ENCODE data around the gene COX4I1. TPM values are rescaled to one million over a fixed set of nuclear protein-coding genes. Genes with fewer than 3 reads are reported as not detected.

Gene COX4I1
- total RNA-seq, 2 experiments from 2014 or later, result 563 to 568 TPM

DNA sequence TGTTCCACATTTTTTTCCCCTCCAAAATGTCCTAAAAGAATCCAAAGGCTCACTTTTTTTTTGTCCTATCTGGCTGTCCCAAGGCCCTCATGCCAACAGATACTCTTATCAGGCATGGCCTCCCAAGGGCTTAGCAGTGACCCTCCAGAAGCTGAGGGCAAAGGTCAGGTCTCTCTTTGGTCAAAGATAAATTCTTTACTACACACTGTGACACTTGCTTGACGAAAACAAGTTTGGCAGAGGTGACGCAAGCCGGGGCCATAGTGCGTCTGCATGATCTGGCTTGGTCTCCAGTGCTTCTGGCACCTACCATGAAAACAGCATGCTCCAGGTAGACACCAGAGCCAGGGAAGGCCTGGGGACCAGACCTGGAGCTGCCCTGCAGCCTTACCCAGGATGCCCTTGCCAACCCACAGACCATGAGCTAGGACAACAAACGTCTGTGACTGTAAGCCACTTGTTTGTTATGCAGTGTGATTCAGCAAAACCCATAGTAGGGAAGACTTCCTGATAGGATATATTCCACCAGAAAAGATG, 50.9 kb downstream of the COX4I1 start:
- Mint-ChIP-seq H3K36me3 (ENCODE audit: low read depth) (no peaks in the 10 kb centered on the region), H3K9me3 (peaks cover 2% of the 10 kb centered on the region), H3K27ac (no peak overlapping the region), H3K4me3 (no peak overlapping the region), H3K27me3 (ENCODE audit: low read depth) (peaks cover 7% of the 10 kb centered on the region), H3K4me1 (ENCODE audit: low read depth) (peaks cover 2% of the 10 kb centered on the region)
- CTCF ChIA-PET, result interaction anchor here (1.1 kb wide), 1 partner anchor 29 kb away, joined by 3 read pairs; no protein-coding TSS in a partner anchor
- DNase-seq, result no peak
- intact Hi-C loops (cut with micrococcal nuclease), result no loop called here

DNA sequence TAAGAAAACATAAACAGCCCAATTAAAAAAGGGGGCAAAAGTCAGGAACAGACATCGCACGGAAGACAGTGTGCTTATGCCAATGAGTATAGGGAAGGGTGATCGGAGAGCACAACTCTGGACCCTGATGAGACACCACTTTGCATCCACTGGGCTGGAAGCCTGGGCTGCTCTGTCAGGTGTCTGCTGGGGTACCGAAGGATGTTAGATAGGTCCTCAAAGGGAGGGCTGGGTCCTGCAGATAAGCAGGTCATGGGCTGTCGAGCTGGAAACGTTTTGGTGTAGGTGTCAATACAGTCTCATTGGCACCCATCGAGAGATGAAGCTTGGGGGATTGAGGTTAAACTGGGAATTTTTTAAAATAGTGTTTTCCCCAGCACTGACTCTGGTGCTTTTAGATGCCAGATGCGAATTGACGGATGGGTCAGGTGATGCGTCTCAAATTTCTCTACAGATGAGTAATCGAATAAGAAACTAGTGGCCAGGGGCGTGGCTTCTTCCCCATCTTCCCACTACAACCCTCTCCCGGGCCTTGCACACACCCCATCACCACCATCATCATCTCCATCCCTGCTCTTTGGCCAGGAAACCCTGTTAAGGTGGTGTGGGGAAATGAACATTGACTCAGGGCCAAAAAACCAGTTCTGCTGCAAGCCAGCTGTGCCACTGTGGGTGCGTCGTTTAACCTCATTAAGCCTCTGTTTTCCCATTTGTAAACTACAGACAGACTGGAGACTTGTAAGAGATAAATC, 51.7 kb downstream of the COX4I1 start:
- DNase-seq, result no peak
- Mint-ChIP-seq H3K9me3 (peaks cover 4% of the 10 kb centered on the region), H3K27ac (no peak overlapping the region), H3K36me3 (ENCODE audit: low read depth) (no peaks in the 10 kb centered on the region), H3K27me3 (ENCODE audit: low read depth) (peaks cover 8% of the 10 kb centered on the region), H3K4me1 (ENCODE audit: low read depth) (peaks cover 5% of the 10 kb centered on the region), H3K4me3 (no peak overlapping the region)
- CTCF ChIA-PET, result interaction anchor here (1.1 kb wide), 1 partner anchor 30 kb away, joined by 3 read pairs; no protein-coding TSS in a partner anchor
- intact Hi-C loops (cut with micrococcal nuclease), result no loop called here

DNA sequence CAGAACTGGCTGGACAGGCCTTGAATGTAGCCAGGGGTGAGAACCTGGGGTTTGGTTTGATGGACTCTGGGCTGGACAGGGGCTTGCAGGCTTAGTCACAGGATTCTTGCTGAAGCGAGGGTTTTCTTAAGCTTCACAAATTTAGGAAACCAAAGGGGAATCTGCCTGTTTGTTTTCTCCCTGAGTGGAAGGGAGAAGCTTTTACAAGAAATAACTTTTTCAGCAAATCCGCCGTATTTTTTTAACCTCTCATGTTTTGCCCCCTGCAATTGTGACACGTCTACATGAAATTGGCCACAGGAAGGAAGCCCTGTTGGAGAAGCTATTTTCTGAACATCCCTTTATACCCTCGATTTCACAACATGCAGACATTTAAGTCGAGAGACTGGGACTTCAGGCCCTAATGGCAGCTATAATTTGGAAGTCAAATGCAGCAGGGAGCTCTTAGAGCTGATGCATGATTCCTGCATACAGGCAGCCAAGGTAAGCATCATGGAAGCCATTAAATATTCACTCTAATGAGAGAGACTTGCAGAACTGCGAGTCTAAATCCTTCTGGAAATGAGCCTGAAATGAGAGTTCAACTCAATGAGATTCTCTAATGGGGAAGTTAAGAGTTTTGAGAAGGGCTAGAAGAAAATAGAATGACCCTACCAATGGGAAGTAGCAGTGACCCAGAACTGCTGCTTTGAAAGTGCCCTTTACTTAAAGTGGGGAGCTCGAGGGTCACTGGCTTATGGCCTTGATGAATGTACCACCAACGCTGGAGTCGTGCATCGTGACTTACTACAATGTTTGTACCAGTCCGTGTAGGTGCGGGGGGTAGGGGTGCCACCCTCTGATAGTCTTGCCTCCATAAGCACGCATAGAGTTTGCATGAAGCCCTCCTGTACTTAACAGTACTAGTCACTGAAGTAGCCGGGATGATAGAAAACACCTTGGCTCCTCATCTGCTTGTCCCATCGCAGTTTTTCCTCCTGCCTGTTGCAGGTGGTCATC, 54.4 kb downstream of the COX4I1 start:
- DNase-seq, result no peak
- peaks cover 4% of the 10 kb centered on the region for H3K27me3 Mint-ChIP-seq (ENCODE audit: low read depth)
- no peak overlapping the region for H3K4me3 Mint-ChIP-seq
- no peaks in the 10 kb centered on the region for H3K36me3 Mint-ChIP-seq (ENCODE audit: low read depth)
- H3K4me1 Mint-ChIP-seq (ENCODE audit: low read depth), result peaks cover 3% of the 10 kb centered on the region
- intact Hi-C loops (cut with micrococcal nuclease), result no loop called here
- CTCF ChIA-PET, result interaction anchor here (0.7 to 1.8 kb wide), 4 partner anchors 19 to 197 kb away, joined by 3 to 6 read pairs (median 3); no protein-coding TSS in a partner anchor
- H3K9me3 Mint-ChIP-seq, result peaks cover 4% of the 10 kb centered on the region
- no peak overlapping the region for H3K27ac Mint-ChIP-seq

DNA sequence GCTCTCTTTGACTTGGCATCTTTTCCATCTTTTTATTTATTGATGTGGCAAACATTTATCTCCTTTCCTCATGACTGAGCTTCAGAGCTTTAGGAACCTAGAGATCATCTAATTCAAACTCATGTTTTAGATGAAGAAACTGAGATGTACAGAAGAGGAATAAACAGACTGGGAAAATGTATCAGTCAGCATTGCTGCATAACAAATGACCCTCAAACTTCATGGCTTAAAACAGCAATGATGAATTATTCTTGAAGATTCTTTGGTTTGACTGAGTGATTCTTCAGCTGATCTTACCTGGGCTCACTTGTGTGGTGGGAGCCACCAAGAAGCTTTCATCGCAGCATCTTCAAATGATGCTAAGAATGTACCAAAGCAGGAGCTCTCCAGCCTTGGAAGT, 55.4 kb downstream of the COX4I1 start:
- Mint-ChIP-seq H3K9me3 (peaks cover 4% of the 10 kb centered on the region), H3K27ac (no peak overlapping the region), H3K4me3 (no peak overlapping the region), H3K4me1 (ENCODE audit: low read depth) (peaks cover 5% of the 10 kb centered on the region), H3K36me3 (ENCODE audit: low read depth) (no peaks in the 10 kb centered on the region), H3K27me3 (ENCODE audit: low read depth) (peaks cover 2% of the 10 kb centered on the region)
- intact Hi-C loops (cut with micrococcal nuclease), result no loop called here
- DNase-seq, result no peak
- CTCF ChIA-PET, result interaction anchor here (0.7 to 1.8 kb wide), 2 partner anchors 34 to 158 kb away, joined by 3 to 6 read pairs; no protein-coding TSS in a partner anchor

DNA sequence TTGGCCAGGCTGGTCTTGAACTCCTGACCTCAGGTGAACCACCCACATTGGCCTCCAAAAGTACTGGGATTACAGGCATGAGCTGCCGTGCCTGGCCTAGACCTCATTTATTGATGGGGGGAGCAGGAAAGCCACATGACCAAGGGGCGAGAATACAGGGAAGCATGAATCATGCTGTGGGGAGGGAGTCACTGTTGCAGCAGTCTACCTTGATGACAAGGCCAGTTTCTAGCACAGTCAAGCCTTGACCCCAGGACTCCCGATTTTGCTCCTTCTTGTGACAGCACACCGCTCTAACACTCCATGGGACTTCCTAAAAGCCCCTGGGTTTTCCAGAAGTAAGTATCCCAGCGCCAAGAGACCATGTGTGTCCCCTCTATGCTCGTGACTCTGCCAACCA, 56.6 kb downstream of the COX4I1 start:
- H3K27me3 Mint-ChIP-seq (ENCODE audit: low read depth), result peaks cover 2% of the 10 kb centered on the region
- intact Hi-C loops (cut with micrococcal nuclease), result no loop called here
- H3K27ac Mint-ChIP-seq, result no peak overlapping the region
- H3K4me3 Mint-ChIP-seq, result no peak overlapping the region
- peaks cover 4% of the 10 kb centered on the region for H3K9me3 Mint-ChIP-seq
- DNase-seq, result no peak
- H3K36me3 Mint-ChIP-seq (ENCODE audit: low read depth), result no peaks in the 10 kb centered on the region
- CTCF ChIA-PET, result no interaction called here
- peaks cover 10% of the 10 kb centered on the region for H3K4me1 Mint-ChIP-seq (ENCODE audit: low read depth)

DNA sequence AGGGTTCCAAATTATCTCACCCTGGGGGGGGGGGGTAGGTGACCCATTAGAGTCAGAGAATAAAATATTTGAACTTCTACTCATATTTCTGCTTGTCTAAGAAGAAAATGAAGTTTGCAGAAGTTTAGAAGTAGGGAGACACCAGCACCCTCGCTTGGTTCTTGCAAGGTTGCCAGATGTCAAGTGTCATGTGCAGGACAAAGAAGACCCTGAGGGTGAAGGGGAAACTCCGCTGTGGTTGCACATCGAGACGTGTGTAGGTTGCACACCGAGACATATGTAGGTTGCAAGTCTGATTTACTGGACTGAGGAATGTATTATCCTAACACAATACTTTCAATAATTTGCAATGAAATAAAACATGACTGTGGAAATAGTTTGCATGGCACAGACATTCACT, 57.1 kb downstream of the COX4I1 start:
- no peak overlapping the region for H3K27ac Mint-ChIP-seq
- CTCF ChIA-PET, result no interaction called here
- intact Hi-C loops (cut with micrococcal nuclease), result no loop called here
- peaks cover 10% of the 10 kb centered on the region for H3K4me1 Mint-ChIP-seq (ENCODE audit: low read depth)
- no peak for DNase-seq
- H3K4me3 Mint-ChIP-seq, result no peak overlapping the region
- peaks cover 2% of the 10 kb centered on the region for H3K27me3 Mint-ChIP-seq (ENCODE audit: low read depth)
- H3K36me3 Mint-ChIP-seq (ENCODE audit: low read depth), result no peaks in the 10 kb centered on the region
- peaks cover 4% of the 10 kb centered on the region for H3K9me3 Mint-ChIP-seq

Other genes starting within 250 kb of the COX4I1 start
- gene GSE1, start 186.4 kb upstream of the COX4I1 start, total RNA-seq, result 10 to 100 TPM in 1 of 2 experiments, 1 to 10 TPM in 1; 8.6 to 10.1 TPM
- 10 to 100 TPM; 60.7 to 66.6 TPM for gene GINS2, start 110.7 kb upstream of the COX4I1 start, total RNA-seq
- under 1 TPM; 0.50 to 0.64 TPM for gene C16orf74, start 48.6 kb upstream of the COX4I1 start, total RNA-seq
- gene EMC8, start 151 bp upstream of the COX4I1 start, total RNA-seq, result 10 to 100 TPM; 28.5 to 31.6 TPM
- 100 to 1,000 TPM; 323 to 328 TPM for gene IRF8, start 99.5 kb downstream of the COX4I1 start, total RNA-seq